Measurements from ENCODE around the gene LAMA3. TPM values are rescaled to one million over a fixed set of nuclear protein-coding genes. Genes with fewer than 3 reads are reported as not detected.

The LAMA3 gene
- total RNA-seq, 2 donors from 2014 or later = 5.0 to 6.4 TPM

DNA sequence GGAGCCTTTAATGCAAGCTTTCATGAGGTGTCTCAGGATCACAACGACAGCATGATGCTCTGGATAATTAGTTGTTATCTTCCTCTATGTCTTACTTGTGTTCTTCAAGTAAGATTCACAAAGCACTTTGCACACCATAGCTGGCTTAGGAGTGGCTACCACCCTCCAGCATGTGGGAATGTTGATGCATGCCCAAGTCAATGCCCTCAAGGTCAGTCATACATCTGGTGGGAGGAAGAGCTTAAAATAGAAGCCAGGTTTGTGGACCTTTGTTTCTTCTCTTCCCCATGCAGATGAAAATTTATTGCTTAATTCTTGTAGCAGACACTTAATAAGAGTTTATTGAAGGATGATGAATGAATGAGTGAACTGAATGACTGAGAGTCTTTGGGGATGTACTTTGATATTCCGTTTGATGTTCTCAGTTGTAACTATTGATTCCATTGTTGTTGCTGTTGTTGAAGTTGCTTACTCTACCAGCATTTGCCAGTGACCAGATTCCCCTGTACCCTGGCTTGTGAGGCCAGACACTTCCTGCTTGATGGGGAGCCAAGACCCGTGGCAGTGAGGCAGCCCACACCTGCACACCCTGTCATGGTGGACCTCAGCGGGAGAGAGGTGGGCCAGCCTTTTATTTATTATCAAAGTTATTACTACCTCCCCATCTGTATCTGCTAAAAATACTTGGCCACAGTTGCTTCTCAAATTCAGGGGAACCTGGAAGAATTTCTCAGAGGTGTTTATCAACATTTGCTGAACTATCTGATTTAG is 137.8 kb downstream of the LAMA3 start:
- DNase-seq (ENCODE audit: low spot score) = no peak
- TF ChIP-seq, protein P1, sequence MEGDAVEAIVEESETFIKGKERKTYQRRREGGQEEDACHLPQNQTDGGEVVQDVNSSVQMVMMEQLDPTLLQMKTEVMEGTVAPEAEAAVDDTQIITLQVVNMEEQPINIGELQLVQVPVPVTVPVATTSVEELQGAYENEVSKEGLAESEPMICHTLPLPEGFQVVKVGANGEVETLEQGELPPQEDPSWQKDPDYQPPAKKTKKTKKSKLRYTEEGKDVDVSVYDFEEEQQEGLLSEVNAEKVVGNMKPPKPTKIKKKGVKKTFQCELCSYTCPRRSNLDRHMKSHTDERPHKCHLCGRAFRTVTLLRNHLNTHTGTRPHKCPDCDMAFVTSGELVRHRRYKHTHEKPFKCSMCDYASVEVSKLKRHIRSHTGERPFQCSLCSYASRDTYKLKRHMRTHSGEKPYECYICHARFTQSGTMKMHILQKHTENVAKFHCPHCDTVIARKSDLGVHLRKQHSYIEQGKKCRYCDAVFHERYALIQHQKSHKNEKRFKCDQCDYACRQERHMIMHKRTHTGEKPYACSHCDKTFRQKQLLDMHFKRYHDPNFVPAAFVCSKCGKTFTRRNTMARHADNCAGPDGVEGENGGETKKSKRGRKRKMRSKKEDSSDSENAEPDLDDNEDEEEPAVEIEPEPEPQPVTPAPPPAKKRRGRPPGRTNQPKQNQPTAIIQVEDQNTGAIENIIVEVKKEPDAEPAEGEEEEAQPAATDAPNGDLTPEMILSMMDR (IDR thresholded peaks at IDR 0.05) = no peak

DNA sequence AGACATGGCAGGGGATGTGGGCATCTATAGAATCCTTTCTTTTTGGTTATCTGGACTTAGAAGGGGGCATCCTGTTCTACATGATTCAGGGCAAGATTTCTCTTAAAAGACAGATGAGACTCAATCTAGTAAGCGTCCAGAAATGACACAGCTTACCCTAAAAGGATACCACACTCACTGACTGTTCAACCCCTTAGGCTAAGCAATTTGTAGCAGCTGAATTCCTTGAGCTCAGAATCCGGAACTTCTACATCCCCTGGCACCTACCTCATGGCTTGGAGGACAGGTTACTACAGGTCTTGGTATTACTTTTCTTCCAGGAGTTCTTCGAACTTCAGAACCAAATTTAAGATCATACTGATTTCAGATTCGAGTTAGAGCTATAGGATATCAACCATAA is 138.4 kb downstream of the LAMA3 start:
- Histone ChIP-seq H3K4me3 (no peak overlapping the region), H3K9me3 (no peaks in the 10 kb centered on the region), H3K36me3 (no peaks in the 10 kb centered on the region), H3K27me3 (no peaks in the 10 kb centered on the region), H3K27ac (no peak overlapping the region), H3K4me1 (peaks cover 0 to 24% of the 10 kb centered on the region in 2 donors)
- no peak for DNase-seq (ENCODE audit: low spot score)
- TF ChIP-seq, protein P1 (IDR thresholded peaks at IDR 0.05) = no peak

More for the DNA sequence above, 137.8 kb downstream of the LAMA3 start:
- Histone ChIP-seq H3K4me3 (no peak overlapping the region), H3K27ac (peak overlapping the region; percentile 75 to 84), H3K36me3 (no peaks in the 10 kb centered on the region), H3K4me1 (peaks cover 0 to 24% of the 10 kb centered on the region in 2 donors), H3K27me3 (no peaks in the 10 kb centered on the region), H3K9me3 (no peaks in the 10 kb centered on the region)

DNA sequence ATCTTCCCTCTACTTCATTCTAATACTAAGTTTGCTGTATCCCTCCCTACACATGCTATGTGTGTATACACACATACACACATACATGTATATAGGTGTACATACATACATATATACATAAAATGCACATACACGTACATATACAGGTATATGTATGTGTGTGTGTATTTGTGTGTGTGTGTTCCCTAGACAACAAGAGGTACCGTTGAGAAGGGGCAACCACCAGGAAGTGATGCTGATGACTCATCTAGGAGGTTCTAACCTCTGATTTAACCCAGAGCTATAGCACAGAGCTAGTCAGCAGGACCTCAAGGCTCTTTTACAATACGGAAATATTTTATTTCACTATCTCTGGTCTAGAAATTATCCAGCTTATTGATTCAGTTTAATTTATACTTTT is 139.2 kb downstream of the LAMA3 start:
- Histone ChIP-seq H3K27me3 (no peaks in the 10 kb centered on the region), H3K27ac (no peak overlapping the region), H3K36me3 (no peaks in the 10 kb centered on the region), H3K4me3 (no peak overlapping the region), H3K9me3 (no peaks in the 10 kb centered on the region), H3K4me1 (peaks cover 0 to 24% of the 10 kb centered on the region in 2 donors)
- TF ChIP-seq, protein P1 (IDR thresholded peaks at IDR 0.05) = no peak
- DNase-seq (ENCODE audit: low spot score) = no peak

DNA sequence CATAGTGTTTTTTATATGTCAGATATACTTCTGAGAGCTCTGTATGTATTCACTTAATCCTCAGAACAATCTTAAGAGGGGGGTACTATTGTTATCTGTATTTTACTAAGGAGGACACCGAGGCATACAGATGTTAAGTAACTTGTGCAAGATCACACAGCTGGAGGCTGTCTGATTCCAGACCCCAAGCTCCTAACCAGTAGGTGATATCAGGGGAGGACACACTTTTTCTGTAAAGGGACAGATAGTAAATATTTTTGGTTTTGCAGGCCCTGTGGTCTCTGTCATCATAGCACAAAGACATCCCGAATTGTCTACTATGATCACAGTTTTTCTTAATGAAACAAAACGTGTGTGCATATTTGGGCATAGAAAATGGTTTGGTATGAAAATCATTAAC is 143.7 kb downstream of the LAMA3 start:
- no peak for DNase-seq (ENCODE audit: low spot score)
- Histone ChIP-seq H3K27ac (no peak overlapping the region), H3K4me3 (no peak overlapping the region), H3K27me3 (no peaks in the 10 kb centered on the region), H3K9me3 (no peaks in the 10 kb centered on the region), H3K36me3 (no peaks in the 10 kb centered on the region), H3K4me1 (peaks cover 0 to 4% of the 10 kb centered on the region in 2 donors)
- TF ChIP-seq, protein P1 (IDR thresholded peaks at IDR 0.05) = no peak

DNA sequence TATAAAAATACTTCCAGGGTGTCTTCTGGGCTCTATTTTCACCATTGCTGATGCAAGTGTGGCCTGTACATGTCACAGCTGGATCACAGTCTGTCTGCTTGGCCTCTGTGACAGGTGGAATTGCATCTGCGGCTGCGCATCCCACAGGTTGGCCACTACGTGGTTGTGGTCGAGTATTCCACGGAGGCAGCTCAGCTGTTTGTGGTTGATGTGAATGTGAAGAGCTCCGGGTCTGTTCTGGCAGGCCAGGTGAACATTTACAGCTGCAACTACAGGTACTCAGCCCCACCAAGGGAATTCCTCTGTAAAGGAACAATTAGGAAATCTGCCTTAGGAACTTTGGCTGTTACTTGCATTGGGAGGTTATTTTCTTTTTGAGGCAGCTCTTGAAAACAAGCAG is 144.5 kb downstream of the LAMA3 start:
- TF ChIP-seq, protein P1 (IDR thresholded peaks at IDR 0.05) = no peak
- Histone ChIP-seq H3K27me3 (no peaks in the 10 kb centered on the region), H3K9me3 (no peaks in the 10 kb centered on the region), H3K27ac (no peak overlapping the region), H3K4me1 (peaks cover 0 to 12% of the 10 kb centered on the region in 2 donors), H3K36me3 (no peaks in the 10 kb centered on the region), H3K4me3 (no peak overlapping the region)
- no peak for DNase-seq (ENCODE audit: low spot score)

DNA sequence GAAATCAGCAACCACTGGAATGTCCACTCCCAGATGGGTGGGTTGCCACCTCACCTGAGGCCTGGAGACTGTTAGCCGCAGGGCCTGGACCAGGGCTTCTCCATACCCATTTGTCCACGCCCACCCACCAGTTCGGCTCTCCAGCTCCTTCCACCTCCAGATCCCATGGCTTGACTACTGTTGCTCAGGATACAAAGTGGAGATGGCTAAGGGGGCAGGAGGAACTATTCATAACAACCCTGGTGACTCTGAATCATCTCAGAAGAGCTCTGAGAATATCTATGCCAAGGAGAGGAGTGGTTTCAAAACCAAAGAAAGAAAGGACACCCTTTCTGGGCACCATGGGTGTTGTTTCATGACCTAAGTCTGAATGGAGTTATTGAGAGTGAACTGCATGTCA is 145.8 kb downstream of the LAMA3 start:
- Histone ChIP-seq H3K9me3 (no peaks in the 10 kb centered on the region), H3K27ac (no peak overlapping the region), H3K4me1 (peaks cover 0 to 15% of the 10 kb centered on the region in 2 donors), H3K36me3 (no peaks in the 10 kb centered on the region), H3K27me3 (no peaks in the 10 kb centered on the region), H3K4me3 (no peak overlapping the region)
- TF ChIP-seq, protein P1 (IDR thresholded peaks at IDR 0.05) = no peak
- no peak for DNase-seq (ENCODE audit: low spot score)

Data from right atrium auricular region (tissue), 2 donors.